NCI-H82 treated with DMSO at 0.1 percent for 48 hours (cell line): ENCODE results near the gene FAM124A.

ENCODE experiments used
- DNase-seq: peaks from one replicate; lab custom pipeline; 2025; ENCODE audit not compliant: unreplicated experiment; lab: John Stamatoyannopoulos, UW

FAM124A gene

GRCh38 chr13:51331354-51331861 lies 109.2 kb downstream of the FAM124A start:
- DNase-seq = no peak

DNA sequence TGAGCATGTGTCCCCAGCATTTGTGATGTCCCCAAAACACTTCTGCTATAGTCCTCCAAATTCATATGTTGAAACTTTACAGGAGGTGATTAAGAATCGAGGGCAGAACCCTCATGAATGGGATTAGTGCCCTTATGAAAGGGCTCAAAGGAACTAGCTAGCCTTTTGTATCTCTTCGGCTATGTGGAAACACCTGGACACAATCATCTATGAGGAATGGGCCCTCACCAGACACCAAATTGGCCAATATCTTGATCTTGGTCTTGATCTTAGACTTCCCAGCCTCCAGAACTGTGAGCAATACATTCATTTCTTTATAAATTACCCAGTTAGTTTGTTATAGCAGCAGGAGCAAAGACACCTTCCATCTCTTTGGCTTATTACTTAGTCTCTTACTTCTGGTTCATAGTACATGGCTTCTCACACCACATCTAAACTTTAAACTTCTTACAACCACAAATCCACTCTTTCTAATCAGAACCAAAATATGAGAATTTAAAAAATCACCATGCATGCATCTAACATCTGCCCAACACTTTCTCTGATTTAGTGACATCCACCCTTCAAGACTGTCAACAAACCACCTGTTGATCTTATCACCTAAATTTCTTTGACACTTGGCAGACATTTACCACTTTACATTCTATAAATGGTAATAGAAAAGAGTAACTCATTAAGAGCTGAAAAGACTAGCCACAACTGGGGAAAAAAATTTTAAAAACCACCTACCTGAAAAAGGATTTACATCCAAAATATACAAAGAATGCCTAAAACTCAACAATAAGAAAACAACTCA lies 110.6 kb downstream of the FAM124A start:
- no peak for DNase-seq

- no peak for DNase-seq
Measured at GRCh38 chr13:51333421-51333820, 111.2 kb downstream of the FAM124A start.

DNA sequence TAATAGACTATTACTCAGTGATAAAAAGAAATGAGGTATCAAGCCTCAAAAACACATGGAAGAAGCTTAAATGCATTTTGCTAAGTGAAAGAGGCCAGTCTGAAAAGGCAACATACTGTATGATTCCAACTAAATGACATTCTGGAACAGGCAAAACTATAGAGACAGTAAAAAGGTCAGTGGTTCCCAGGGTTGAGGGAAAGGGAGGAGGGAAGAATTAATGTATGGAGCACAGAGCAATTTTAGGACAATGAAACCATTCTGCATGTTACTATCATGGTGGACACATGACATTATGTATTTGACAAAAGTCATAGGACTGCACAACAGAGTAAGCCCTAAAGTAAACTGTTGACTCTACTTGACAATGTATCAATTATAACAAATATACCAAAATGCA lies 111.6 kb downstream of the FAM124A start:
- DNase-seq = no peak
